LNCAP (cell line): ENCODE measurements around the gene YBX2.
A peak's percentile ranks its signal among the peaks of the same experiment; 100 is the strongest.

Experiments used
- TF ChIP-seq, protein P1 (sequence below): fragments of 450-650 bp; IDR thresholded peaks from 2 replicates; pipeline ENCODE4 v1.5.1; 2017; ENCODE audit warnings: mild to moderate bottlenecking

The YBX2 gene

DNA sequence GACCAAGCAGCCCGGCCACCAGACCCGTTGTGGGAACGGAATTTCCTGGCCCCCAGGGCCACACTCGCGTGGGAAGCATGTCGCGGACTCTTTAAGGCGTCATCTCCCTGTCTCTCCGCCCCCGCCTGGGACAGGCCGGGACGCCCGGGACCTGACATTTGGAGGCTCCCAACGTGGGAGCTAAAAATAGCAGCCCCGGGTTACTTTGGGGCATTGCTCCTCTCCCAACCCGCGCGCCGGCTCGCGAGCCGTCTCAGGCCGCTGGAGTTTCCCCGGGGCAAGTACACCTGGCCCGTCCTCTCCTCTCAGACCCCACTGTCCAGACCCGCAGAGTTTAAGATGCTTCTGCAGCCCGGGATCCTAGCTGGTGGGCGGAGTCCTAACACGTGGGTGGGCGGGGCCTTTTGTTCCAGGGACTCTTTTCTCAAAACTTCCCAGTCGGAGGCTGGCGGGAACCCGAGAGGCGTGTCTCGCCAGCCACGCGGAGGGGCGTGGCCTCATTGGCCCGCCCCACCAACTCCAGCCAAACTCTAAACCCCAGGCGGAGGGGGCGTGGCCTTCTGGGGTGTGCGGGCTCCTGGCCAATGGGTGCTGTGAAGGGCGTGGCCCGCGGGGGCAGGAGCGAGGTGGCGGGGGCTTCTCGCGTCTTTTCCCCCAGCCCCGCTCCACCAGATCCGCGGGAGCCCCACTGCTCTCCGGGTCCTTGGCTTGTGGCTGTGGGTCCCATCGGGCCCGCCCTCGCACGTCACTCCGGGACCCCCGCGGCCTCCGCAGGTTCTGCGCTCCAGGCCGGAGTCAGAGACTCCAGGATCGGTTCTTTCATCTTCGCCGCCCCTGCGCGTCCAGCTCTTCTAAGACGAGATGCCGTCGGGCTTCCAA, 13.1 kb downstream of the YBX2 start, which contains the start of gene SLC2A4:
TSS of gene SLC2A4 (plus strand) at position 645 of the 879 bp plus-strand sequence. CDS start at position 862, 217 bp downstream.
- TF ChIP-seq, protein P1, sequence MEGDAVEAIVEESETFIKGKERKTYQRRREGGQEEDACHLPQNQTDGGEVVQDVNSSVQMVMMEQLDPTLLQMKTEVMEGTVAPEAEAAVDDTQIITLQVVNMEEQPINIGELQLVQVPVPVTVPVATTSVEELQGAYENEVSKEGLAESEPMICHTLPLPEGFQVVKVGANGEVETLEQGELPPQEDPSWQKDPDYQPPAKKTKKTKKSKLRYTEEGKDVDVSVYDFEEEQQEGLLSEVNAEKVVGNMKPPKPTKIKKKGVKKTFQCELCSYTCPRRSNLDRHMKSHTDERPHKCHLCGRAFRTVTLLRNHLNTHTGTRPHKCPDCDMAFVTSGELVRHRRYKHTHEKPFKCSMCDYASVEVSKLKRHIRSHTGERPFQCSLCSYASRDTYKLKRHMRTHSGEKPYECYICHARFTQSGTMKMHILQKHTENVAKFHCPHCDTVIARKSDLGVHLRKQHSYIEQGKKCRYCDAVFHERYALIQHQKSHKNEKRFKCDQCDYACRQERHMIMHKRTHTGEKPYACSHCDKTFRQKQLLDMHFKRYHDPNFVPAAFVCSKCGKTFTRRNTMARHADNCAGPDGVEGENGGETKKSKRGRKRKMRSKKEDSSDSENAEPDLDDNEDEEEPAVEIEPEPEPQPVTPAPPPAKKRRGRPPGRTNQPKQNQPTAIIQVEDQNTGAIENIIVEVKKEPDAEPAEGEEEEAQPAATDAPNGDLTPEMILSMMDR, result no peak

DNA sequence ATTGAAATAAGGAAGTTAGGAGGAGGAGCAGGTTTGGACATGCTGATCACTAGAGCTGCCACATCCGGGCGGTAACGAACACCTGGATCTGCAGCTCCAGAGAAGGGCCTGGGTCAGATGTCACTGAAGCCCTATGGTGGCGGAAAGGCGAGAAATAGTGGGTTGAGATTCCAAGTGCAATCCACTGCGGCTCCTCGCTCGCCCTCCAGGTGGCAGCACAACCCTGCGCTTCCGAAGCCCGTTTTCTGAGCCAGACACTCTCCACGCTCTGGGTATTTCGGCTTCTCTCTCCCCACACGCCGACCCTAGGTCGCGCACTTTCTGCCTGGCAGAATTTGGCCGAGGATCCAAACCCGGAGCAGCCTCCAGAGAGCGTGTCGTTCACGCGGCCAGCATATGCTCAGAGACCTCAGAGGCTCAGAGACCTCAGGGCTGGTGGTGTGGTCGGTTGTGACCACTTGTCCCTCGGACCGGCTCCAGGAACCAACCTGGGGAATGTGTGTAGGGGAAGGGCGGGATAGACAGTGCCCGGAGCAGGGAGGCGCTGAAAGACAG, 13.8 kb downstream of the YBX2 start:
- TF ChIP-seq, protein P1, result peak; percentile 94

DNA sequence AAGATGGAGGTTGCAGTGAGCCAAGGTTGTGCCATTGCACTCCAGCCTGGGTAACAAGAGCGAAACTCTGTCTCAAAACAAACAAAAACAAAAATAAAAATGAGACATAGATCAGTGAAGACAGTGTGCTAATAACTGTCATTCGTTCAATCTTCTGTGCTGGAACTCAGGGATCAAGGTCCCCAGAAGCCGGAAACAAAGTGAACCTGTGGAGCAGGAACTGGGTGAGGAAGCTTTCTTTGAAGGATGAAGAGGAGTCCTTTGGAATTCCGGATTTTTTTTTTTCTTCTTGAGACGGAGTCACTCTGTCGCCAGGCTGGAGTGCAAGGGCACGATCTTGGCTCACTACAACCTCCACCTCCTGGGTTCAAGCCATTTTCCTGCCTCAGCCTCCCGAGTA, 15.0 kb downstream of the YBX2 start:
- TF ChIP-seq, protein P1, result no peak

DNA sequence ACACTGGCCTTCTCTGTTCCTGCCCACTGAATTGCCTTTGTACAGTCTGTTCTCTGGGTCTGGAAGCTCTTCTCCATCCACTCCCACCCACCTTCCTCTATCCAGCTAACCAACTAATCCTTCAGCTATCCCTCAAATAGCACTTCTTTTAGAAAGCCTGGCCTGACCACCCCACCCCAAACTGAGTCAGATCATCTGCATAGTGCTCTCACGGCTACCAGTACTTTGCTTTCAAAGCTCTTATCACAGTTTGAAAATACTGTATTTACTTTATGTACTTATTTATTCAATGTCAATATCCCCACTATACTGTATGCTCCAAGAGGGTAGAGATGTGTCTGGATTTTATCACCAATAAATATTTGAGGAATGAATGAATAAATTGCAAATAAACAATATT, 27.7 kb downstream of the YBX2 start:
- TF ChIP-seq, protein P1, result no peak

DNA sequence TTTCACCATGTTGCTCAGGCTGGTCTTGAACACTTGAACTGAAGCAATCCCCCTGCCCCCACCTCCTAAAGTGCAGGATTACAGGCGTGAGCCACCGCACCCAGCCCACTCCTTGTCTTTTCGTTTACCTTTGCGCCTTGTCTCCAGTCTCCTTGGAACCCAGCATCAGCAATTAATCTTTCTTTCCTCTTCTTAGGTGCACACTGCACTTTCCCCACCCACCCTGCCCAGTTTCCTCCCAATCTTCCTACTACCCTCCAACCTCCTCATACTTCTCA, 30.7 kb downstream of the YBX2 start:
- TF ChIP-seq, protein P1, result no peak

DNA sequence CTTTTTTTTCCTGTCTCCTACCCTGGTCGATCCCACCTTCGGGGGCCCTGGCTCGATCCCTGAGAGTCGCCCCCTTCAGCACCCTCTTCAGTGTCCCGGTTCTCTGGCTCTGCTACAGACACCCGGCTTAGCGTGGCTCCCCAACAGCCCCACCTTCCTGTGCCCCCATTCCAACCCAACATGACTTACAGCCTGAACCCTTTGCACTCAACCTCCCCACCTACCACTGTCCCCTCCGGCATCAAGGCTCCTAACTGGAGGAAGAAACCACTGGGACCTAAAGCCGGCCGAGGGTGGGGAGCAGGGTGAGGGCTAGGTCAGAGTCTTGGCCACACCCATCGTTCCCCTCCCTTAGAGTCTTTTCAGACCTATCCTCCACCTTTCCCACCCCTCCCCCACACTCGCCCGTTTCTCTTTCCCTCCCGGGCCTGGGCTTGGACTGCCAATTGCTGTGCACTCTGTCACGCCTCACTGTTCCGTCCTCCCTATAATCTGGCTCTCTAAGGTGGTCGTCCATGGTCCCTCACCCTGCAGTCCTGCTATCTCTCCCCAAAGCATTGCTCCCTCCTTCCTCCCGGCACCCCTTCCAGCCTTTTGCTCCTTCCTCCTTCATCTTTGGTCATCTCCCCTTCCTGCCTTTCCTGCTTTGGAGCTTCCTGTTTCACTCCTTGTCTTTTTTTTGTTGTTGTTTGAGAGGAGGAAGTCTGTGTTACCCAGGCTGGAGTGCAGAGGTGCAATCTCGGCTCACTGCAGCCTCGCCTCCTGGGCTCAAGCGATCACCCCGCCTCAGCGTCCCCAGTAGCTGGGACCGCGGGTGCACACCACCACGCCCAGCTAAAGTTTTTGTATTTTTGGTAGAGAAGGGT, 31.3 kb downstream of the YBX2 start:
- TF ChIP-seq, protein P1, result no peak

DNA sequence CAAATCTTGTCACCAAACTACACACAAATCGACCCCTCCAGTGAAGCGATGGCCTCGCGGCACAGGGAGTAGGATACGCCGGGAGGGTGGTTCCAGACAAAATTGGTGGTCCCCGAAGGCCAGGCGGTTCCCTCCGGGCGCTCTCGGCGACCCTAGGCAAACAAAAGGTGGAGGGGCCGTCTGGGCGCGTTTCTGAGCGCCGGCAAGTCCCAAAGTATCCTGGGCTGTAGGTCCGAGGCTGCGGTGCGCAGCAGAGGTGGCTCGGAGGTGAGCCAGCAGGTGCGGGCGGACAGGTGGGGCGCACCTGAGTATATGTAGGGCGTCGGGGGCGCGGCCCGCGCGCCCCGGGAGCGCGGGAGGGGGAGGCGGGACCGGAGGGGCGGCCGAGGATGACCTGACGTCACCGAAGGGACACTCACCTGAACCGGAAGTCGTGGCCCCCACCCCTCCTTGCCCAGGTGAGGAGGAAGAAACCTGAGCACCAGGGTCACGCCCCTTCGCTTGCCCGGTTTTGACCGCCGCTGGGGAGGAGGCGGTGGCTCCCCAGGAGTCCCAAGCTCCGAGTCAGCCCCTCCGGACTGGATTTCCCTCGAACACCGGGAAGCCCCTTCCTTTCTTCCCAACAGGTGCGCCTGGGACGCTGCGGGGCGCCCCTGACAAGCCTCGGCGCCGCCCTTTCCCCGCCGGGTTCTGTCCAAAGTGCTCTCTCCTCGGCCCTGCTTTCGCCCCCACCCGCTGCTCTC, 32.1 kb downstream of the YBX2 start, which contains the start of gene CLDN7:
TSS of gene CLDN7 (minus strand) at position 287 of the 743 bp plus-strand sequence. CDS start 435 bp downstream, outside the sequence.
- TF ChIP-seq, protein P1, result no peak; the same call in 1 of the 2 replicates
